Mammary epithelial cell (primary cell): Measurements from ENCODE around the gene NPPB.

ENCODE experiments used
- CTCF ChIP-seq, 2 donors: IDR thresholded peaks in 1 of 2; conservative IDR thresholded peaks in 1 of 2; 2 replicates each; pipeline ENCODE4 v1.5.1; 2011 to 2012; ENCODE audit warnings: inconsistent platforms in 2 of 2, low read length in 2 of 2, mild to moderate bottlenecking in 2 of 2, control low read depth in 1 of 2, low read depth in 1 of 2; ENCODE audit not compliant: insufficient read depth in 1 of 2; ENCODE audit errors: extremely low read depth in 1 of 2
- EZH2 ChIP-seq: IDR thresholded peaks from 2 replicates; pipeline ENCODE4 v1.6.1; 2012; ENCODE audit warnings: low read length, inconsistent platforms, borderline replicate concordance

DNA sequence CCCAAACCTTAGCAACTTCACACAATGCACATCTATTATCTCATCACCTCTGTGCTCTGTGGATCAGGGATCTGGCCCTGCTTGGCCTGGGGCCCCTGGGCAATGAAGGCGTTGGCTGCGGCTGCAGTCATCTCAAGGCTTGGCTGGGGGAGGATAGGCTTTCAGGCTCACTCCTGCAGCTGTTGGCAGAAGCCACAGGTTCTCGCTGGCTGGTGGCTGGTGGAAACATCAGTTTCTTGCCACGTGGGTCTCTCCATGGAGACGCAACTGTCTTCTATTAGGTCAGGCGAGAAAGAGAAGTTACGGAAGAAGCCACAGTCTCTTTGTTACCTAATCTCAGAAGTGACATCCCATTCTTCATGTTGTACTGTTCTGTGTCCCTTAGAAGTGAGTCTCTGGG is 7.6 kb downstream of the NPPB start:
- TF ChIP-seq CTCF (conservative IDR thresholded peaks at IDR 0.05 in 1 of 2, IDR thresholded peaks at IDR 0.05 in 1 of 2; ENCODE audit: extremely low read depth in 1 of 2, insufficient read depth in 1 of 2, low read depth in 1 of 2, low read length in 2 of 2) (no peak), EZH2 (no peak)
